Activated CD8-positive, alpha-beta memory T cell treated with anti-CD3 and anti-CD28 coated beads for 4 hours (primary cell): ENCODE data around the gene CCM2.

Source experiments
- DNase-seq, 2 donors: peaks; one replicate each; pipeline ENCODE4 v3.0.0-alpha.2; 2020; ENCODE audit warnings: low read depth in 2 of 2

The CCM2 gene

DNA sequence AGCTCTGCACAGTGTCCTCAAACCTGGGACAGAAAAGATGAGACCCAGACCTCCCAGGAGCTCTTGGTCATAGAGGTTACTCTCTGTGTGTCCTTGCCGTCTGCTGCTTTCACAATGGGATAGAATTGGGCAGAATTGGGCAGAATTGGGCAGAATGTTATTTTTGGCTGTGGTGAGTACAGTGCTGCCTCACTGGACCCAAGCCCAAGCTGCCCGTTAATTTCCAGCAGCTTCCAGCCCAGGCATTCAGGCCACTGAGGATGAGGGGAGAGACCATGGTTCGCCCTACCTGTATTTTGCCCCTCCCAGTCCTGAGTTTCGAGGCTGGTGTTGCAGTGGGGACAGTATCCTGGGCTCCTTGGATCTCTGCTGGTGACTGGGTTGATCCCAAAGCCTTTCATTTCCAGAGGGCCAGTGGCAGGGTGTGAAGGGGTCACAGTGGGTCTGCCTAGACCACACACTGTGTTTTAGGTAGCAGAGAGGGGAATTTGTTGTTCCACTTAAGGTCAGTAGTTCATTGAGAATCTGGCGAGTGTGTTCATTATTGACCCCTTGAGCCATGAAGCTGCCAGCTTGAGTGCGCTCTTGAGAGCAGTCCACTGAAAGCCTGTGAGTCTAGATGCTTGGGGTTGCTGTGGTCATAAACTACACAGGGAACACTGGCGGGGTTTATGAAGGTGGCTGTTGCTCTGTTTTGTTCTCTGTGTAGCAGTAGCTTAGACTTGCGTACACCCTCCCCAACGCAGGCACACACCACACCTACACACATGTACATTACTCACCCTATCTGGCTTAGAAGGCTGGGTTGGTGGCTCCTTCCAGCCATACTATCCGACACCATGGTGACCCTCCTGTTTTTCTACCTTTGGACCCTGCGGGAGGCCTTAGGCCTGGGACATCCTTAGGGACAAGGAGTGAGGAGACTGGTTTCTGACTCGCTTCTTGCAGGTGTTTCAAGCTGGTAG, 65.3 kb downstream of the CCM2 start:
- no peak for DNase-seq

DNA sequence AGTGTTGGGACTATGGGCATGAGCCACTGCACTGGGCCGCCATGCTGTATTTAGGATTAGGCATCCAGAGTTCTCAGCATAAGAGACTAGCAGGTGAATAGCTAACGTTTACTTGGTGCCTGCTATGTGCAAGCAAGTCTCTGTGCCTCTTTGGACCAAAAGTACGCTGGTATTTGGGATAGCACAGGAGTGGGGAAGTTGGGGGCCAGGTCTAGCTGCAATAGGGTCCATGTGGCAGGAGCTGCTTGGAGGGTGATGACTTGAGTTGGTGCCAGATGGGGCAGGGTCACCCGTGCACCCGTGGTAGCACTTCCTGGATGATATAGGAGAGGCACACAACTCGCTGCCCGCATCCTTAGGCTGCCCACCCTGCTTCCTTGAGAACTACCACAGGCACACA, 66.4 kb downstream of the CCM2 start:
- DNase-seq = no peak

DNA sequence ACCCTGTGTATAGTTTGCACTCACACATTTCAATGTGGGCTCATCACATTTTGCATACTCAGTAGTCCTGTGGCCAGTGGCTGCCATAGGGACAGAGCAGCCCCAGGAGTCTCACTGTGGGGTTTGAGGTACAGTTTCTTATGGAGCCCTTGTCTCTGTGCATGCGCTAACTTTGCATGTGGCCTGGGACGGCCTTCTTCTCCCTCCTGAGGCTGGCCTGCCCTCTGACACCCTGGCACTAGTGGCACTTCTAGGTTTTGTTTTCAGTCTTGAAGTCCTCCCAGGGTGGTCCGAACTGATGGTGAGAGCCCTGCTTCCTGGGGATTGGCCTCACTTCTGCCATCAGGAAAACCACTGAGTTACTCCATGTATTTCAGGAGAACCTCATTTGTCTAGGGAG, 67.6 kb downstream of the CCM2 start:
- no peak for DNase-seq

DNA sequence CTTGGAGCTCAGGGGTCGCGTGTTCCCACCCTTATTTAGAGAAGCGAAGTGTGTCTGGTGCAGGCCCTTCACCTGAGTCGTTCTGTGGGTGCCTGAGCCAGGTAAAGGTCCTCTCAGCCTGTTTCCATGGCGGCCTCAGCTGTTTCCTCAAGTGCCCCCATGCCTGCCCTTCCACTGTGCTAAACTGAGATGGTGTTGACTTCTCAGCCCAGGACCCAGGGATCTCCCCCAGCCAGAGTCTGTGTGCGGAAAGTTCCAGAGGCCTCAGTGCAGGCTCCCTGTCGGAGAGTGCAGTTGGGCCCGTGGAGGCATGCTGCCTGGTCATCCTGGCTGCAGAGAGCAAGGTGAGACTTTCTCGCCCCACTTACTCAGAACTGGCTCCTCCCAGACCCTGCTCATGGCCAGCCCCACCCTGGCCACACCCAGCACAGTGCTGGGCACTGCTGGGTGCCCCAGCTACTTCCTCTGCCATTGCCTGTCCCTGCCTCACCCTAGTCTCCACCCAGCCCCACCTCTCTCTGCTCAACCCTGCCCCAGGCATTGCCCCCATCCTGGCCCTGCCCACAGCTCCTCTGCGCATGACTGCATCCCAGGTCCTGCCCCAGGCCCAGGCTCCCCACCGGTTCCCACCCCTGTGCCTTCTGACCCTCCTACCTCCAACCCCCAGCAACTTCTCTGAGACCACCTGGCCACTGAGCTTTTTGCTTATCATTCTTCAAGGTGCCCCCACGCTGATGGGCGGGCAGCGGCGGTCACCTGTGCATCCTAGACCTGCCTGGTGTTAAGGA, 68.4 kb downstream of the CCM2 start:
- no peak for DNase-seq

DNA sequence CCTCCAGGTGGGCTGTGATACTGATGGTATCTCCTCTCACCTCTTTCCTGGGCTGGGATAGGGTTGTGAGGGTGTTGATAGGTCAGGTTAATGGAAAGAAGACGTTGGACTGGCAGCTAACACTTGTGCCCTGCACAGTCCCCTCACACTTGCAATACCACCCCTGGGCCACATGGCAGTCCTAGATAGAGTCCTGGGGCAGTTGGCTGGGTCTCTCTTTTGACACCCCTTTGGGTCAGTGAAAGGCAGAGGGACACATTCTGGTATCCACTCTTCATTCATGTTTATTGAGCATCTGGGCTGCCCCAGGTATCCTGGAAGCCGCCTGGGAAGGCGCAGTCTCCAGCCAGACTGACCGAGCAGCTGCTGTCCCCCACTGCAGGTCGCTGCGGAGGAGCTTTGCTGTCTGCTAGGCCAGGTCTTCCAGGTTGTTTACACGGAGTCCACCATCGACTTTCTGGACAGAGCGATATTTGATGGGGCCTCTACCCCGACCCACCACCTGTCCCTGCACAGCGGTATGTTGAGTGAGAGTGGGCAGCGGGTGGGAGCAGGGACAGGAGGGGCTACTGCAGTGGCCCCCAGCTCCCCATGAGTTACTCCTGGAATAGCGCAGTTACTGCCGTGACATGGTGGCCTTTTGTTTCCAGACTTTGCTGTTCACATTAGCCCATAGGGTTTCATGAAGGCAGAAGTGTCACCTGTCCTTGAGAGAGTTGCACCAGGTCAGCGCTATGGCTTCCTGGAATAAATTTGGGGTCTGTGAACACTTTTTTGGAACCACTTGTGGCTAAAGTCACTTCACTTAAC, 69.6 kb downstream of the CCM2 start:
- DNase-seq = no peak

DNA sequence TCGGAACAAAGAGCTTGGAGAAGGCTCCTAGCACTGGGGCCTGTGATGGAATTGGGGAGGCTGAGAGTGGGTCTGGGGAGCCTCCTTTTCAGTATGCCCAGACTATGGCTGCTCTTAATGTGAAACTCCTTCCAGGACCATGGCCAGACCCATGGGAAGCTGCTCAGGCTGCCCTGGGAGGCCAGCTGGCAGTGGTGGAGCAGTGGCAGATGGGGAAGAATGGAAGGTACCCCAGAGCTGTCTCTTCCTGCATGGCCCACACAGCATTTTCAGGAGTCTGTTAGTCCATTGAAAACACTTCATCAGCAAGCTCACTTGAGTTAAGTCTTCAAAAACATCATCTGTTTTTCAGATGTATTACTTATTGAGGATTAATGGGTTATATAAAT, 70.2 kb downstream of the CCM2 start:
- no peak for DNase-seq

DNA sequence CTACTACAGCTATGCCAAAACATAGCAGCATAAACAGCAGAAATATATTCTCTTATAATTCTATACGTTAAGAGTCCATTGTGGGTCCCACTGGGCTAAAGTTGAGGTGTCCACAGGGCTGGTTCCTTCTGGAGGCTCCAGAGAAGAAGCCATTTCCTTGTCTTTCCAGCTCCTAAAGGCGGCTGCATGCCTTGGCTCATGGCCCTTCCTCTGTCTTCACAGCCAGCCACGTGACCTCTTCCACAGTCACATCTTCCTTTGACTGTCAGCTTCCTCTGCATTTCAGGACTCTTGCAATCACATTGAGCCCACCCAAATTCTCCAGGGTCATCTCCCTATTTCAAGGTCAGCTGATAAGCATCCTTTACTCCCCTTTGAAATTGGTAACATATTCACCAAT, 71.5 kb downstream of the CCM2 start:
- no peak for DNase-seq

DNA sequence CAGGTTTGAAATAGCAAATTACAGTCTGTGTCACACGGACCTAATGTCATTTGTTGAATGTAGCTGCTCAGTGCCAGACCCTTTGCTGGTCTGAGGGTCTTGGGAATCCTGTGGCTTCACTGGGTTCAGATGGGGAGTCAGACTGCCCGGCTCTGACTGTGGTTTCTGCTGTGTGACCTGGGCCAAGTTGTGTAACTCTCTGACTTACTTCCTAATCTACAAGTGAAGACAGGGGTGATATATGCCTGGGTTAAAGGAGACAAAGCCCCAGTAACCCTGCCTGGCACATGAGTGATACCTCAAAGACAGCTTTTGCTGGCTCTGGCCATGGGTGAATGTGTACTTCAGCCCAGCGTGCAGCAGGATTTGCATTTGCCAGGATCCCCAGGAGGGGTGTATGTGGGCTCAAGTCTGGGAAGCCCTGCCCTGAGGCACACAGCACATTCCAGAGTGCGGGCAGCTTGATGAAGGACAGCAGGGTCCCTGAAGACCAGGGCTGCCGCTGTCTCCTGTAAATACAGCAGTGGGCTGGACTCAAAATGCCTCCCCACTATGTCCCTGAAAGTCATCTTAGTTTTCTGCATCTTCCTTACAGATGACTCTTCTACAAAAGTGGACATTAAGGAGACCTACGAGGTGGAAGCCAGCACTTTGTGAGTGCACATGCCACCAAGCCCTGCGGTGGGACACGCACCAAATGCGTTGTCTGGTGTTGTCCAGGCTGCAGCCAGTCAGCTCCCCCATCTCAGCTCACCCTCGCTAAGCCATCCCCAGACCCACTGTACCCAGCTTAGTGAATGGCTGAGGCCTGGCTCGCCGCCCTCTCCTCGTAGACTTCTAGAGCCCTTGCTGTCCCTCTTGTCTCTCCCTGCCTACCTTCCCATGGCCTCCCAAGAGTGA, 72.4 kb downstream of the CCM2 start:
- no peak for DNase-seq

DNA sequence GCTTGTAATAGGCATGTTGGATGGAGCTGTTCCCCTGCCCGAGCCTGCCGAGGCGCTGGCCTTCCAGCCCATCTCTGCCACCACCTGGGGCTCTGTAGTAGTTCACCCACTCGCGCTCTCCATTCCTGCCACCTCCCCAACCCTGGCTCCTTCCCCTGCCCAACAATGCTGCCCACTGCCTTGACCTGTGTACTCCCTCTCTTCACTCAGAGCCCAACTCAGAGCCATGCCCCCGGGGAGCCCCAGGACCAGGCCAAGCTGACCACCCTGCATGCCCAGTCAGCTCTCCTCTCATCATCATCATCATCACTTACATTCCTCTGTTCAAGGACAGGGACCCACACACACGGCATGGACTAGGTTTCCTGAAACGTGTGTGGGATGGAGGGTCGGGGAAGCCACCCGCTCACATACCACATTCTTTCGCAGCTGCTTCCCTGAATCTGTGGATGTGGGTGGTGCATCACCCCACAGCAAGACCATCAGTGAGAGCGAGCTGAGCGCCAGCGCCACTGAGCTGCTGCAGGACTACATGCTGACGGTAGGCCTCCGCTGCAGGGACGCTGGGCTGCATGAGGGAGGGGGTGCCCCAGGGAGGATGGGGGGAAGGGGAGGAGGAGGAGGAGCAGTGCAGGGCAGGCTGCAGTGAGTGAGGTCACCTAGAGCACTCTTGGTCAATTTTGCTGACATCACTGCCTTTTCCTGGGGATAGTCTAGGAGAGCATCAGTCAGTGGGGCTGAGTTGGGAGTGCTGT, 73.2 kb downstream of the CCM2 start:
- DNase-seq = no peak

DNA sequence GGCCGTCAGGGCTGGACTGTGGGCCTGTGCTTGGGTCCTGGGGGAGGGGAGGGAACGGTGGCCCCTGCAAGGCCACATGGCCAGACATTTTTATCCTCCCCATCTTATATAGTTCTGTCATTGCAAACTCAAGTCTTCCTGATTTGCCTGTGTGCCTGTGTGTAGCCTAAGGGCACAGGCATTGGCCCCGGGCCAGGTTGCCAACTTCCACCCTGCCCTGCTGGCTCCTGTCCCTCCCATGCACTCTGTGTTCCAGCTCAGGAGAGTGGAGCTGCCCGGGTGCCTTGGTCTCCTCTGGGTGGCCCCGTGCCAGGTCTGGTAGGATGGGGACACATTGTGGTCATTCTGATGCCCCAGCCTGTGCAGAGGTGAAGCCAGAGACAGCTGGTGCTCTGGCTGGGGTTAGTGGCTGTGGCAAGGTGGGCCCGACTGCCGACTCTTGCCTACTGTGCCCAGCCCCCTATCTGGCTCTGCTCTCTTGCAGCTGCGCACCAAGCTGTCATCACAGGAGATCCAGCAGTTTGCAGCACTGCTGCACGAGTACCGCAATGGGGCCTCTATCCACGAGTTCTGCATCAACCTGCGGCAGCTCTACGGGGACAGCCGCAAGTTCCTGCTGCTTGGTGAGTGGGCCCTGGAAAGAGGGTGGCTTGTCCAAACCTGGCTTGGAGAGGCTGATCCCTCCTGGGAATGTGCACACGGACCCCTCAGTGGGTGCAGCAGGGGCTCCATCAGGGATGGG, 74.0 kb downstream of the CCM2 start:
- DNase-seq = no peak

DNA sequence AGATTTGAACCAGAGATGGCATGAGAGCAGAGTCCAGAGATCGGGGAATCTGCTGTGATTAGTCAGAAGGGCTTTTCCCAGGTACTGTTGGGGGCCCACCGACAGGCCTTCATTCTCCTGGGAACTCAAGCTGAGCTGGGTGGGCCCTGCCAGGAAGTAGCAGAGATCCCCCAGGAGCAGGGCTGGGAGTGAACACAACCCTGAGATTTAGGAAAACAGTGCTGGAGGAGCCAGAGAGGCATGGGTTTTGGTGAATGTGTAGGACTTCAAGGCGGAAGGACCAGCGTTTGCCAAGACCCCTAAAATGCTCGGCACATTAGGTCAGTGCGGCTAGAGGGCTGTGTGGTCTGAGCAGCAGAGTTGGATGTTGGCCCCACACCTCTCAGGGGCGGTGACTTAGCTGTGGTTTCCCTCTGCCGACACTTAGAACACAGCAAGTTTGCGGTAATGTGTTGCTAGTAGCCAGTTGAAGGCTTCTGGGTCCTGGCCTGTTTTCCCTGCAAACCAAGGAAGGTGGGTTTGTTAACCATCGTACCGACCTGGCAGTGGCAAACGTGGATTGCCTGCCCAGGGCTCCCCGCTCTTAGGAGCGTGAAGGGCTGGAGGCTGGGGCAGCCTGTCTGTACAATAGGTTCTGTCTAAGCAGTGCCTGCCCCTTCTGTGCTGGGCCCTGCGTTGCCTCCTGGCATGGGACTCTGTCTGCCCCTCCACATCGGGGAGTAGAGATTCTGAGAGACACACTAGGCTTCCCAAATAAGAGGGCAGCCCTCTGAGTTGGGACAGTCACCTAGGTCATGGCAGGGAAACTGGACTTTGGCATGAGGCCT, 74.7 kb downstream of the CCM2 start:
- no peak for DNase-seq

DNA sequence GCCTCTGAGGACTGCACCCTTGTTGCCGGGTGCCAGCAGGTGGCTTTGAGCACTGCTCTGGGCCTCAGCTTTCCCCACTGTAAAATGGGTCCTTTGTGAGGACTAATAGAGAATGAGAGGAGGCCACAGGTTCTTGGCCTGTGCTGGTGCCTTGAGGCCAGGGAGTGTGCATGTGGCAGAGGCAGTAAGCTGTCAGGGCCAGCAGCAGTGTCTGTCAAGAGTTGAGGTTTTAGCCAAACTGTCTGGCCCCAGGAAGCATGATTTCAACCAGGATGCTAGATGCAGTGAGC, 75.3 kb downstream of the CCM2 start:
- no peak for DNase-seq

DNA sequence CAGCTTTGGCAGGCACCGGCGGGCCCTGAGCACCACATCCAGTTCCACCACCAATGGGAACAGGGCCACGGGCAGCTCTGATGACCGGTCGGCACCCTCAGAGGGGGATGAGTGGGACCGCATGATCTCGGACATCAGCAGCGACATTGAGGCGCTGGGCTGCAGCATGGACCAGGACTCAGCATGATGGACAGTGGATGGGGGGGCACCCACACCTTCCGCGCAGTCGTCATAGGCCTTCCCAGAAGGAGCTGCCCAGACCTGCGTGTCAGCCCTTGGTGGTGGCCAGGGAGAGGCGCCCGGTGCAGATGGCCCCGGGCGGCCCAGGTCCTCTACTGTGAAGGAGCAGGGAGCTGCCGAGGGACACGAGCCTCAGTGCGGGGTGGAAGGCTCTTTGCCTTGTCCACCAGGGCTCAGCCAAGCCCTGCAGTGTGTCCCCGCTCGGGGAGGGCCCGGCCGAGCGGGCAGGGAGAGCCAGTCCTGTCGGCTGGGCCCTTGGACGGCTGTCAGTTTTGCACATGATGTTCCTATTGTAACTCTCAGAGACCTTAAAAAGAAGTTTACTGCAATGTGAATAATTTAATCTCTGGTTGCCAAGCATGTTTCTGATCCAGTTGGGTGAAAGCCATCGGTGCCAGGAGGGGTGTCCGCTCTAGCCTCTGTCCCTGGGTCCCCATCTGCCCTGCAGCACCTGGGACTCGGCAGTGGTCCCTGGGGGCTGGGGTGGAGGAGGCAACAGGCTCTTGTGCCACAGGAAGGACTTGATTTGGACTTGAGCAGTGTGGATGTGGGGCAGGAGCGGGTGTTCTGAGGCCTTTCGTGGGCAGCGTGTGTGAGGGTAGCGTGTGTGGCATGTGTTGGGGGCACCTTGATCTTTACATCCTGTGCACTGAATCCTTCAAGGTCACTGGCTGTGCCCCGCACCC, 76.1 kb downstream of the CCM2 start:
- DNase-seq = no peak

DNA sequence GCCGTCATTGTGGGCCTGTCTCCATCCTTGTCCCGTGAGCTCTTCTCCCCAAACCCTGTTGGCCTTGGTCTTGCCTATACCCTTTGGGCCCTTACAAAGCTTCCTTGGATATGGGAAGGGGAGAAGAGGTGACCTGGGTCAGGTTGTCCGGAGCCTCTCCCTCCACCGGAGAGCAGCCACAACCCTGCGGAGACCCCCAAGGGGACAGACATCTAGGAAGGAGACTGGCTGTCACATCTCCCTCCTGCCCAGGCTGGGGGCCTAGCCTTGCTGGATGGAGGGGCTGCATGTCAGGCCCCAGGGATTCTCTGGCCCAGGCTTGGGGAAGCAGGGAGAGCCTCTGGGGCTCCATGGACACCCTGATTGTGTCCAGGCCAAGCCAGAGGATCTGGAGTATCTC, 76.9 kb downstream of the CCM2 start:
- no peak for DNase-seq

DNA sequence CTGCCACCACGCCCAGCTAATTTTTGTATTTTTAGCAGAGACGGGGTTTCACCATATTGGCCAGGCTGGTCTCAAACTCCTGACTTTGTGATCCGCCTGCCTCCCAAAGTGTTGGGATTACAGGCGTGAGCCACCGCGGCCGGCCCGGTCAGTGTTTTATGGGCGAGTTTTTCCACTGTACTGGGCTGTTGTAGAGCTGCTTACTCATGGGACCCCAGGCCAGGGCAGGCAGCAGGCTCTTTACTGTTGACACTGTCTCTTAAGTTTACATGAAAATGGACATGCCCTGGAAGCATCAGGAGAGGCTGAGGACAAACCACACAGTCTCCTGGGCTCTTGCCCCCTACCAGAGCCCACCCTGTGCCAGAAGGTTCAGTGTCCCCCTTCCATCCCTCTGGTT, 77.6 kb downstream of the CCM2 start:
- DNase-seq = no peak

DNA sequence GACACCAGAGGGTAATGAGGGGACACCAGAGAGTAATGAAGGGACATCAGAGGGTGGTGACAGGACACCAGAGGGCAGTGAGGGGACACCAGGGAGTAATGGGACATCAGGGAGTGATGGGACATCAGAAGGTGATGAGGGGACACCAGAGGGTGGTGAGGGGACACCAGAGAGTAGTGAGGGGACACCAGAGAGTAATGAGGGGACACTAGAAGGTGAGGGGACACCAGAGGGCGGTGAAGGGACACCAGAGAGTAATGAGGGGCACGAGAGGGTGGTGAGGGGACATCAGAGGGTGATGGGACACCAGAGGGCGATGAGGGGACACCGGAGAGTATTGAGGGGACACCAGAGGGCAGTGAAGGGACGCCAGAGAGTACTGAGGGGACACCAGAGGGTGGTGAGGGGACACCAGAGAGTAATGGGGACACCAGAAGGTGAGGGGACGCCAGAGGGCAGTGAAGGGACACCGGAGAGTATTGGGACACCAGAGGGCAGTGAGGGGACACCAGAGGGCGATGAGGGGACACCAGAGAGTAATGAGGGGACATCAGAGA, 78.2 kb downstream of the CCM2 start:
- no peak for DNase-seq

DNA sequence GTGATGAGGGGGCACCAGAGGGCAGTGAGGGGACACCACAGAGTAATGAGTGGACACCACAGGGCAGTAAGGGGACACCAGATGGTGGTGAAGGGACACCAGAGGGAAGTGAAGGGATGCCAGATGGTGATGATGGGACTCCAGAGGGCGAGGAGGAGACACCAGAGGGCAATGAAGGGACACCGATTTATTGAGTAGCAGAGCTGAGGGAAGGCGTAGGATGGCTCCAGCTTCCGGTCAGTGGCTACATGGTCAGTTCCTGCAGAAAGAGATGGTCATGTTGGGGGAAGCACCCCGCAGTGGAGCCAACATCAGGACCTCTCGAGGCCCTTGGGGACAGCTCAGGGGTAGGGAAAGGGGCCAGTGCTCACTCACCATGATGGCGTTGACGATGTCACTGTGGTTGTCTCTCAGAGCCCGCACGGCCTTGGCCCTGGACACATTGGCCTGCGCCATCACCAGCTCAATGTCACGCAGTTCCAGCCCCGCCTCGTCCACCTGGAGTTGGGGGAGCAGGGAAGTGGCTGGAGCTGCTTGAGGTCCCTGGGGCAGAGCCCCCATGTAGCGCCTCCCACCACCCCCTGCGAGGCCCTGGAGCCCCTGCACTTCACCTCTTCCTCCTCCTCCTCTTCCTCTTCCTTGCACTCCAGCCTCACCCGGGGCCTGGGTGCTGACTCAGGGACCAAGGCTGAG, 80.4 kb downstream of the CCM2 start:
- DNase-seq = no peak
